ENCODE data around the gene ZNF438.

The ZNF438 gene

DNA sequence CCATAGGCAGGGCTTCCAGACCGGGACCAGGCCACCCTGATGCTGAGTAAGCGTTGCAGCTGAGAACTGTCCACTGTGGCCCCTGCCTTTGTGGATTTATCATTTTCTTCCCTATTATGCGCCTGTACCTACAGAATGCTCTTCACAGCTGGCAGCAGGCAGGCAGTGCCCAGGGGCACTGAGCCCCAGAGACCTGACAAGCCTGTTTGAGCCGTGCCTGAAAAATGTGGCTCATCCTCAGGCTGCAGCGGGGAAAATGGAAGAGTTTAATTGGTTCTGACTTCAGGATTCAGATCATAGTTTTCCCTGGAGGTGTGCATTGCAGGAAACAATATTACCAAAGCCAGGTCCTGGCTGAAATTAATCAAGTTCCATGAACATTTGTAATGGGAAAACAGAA is 200.2 kb downstream of the ZNF438 start:
- H3K4me3 Mint-ChIP-seq = no peak overlapping the region
- no peak for DNase-seq
- H3K27me3 Mint-ChIP-seq = peaks cover 4% of the 10 kb centered on the region
- CTCF ChIA-PET = no interaction called here
- no peaks in the 10 kb centered on the region for H3K9me3 Mint-ChIP-seq
- no peak overlapping the region for H3K27ac Mint-ChIP-seq
- H3K36me3 Mint-ChIP-seq = no peaks in the 10 kb centered on the region
- H3K4me1 Mint-ChIP-seq = no peaks in the 10 kb centered on the region

DNA sequence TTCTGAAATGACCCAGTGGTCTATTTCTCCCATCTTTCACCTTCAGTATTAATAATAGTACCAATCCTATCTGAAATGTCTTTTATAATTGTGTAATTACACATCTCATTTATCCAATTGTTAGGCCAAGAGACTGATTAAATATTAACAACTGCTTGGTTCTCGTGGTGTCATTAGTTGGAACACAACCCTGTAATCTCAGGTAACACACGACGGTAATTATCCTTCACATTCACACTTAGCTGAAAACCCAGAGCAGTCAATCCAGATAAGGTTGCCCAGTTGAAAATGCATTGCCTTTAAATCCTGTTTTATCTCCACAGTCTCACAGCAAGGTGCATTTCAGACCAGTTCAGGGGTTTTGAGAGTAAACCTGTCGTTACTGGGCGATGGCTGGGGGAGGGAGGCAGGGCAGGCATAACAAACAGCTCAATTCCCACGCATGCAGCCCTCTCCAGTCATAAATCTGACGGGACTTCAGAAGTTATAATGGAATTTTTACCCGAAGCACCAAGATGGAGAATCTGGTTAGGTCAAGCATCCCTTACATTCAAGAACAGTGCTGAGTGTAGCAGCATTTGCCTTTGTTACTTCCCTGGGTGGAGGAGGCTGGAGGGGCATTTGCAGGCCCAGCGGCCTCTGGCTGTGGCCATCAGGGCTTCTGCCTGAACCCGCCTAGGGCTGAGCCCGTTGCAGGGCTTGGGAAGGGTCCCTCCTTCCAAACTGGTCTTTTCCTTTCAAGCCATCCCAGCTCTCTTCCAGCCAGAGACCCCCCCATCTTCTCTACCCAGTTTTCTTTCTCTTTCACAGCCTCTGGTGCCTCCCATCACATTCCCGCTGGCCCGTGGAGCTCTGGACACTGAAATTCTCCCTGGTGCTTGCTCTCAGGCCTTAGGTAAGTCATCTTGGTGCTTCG is 201.1 kb downstream of the ZNF438 start:
- Mint-ChIP-seq H3K27ac (no peak overlapping the region), H3K4me1 (no peaks in the 10 kb centered on the region), H3K9me3 (no peaks in the 10 kb centered on the region), H3K4me3 (no peak overlapping the region), H3K27me3 (peaks cover 4% of the 10 kb centered on the region), H3K36me3 (no peaks in the 10 kb centered on the region)
- CTCF ChIA-PET = no interaction called here
- DNase-seq = no peak

GRCh38 chr10:30829901-30830300 is 201.8 kb downstream of the ZNF438 start:
- H3K27ac Mint-ChIP-seq = no peak overlapping the region
- no peak for DNase-seq
- H3K36me3 Mint-ChIP-seq = no peaks in the 10 kb centered on the region
- CTCF ChIA-PET = no interaction called here
- no peaks in the 10 kb centered on the region for H3K4me1 Mint-ChIP-seq
- H3K9me3 Mint-ChIP-seq = no peaks in the 10 kb centered on the region
- peaks cover 4% of the 10 kb centered on the region for H3K27me3 Mint-ChIP-seq
- H3K4me3 Mint-ChIP-seq = no peak overlapping the region

- no peaks in the 10 kb centered on the region for H3K36me3 Mint-ChIP-seq
- H3K4me1 Mint-ChIP-seq = no peaks in the 10 kb centered on the region
- DNase-seq = no peak
- H3K4me3 Mint-ChIP-seq = no peak overlapping the region
- no peak overlapping the region for H3K27ac Mint-ChIP-seq
- H3K9me3 Mint-ChIP-seq = no peaks in the 10 kb centered on the region
- H3K27me3 Mint-ChIP-seq = peaks cover 4% of the 10 kb centered on the region
- CTCF ChIA-PET = no interaction called here
Measured at GRCh38 chr10:30828680-30829079, 203.0 kb downstream of the ZNF438 start.

- no peaks in the 10 kb centered on the region for H3K36me3 Mint-ChIP-seq
- H3K4me3 Mint-ChIP-seq = no peak overlapping the region
- DNase-seq = no peak
- CTCF ChIA-PET = no interaction called here
- H3K4me1 Mint-ChIP-seq = no peaks in the 10 kb centered on the region
- H3K9me3 Mint-ChIP-seq = no peaks in the 10 kb centered on the region
- no peak overlapping the region for H3K27ac Mint-ChIP-seq
- peaks cover 4% of the 10 kb centered on the region for H3K27me3 Mint-ChIP-seq
Measured at GRCh38 chr10:30828164-30828563, 203.5 kb downstream of the ZNF438 start.

- Mint-ChIP-seq H3K27ac (no peak overlapping the region), H3K27me3 (peaks cover 4% of the 10 kb centered on the region), H3K36me3 (no peaks in the 10 kb centered on the region), H3K9me3 (no peaks in the 10 kb centered on the region), H3K4me3 (no peak overlapping the region), H3K4me1 (no peaks in the 10 kb centered on the region)
- no peak for DNase-seq
- CTCF ChIA-PET = no interaction called here
Measured at GRCh38 chr10:30827531-30828120, 204.0 kb downstream of the ZNF438 start.

GRCh38 chr10:30826679-30827078 is 205.0 kb downstream of the ZNF438 start:
- Mint-ChIP-seq H3K27ac (no peak overlapping the region), H3K4me1 (no peaks in the 10 kb centered on the region), H3K9me3 (no peaks in the 10 kb centered on the region), H3K36me3 (no peaks in the 10 kb centered on the region), H3K27me3 (peaks cover 9% of the 10 kb centered on the region), H3K4me3 (no peak overlapping the region)
- CTCF ChIA-PET = no interaction called here
- no peak for DNase-seq

DNA sequence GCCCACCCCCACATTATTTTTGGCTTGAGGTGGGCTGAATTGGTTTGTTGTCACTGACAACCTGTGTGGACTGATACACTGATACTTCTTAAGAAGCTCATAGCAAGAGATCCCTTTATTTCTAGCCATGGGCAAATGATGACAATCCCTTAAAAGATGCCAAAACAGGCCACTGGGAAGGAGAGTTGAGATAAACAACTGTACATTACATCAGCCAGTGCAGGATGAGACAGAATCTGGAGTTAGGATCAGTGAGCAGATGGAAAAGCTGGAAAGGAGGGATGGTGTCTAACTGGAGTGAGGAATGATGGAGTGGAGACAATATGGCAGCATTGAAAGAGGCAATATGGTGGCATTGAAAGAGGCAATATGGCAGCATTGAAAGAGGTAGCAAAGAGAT is 206.2 kb downstream of the ZNF438 start:
- no peak overlapping the region for H3K27ac Mint-ChIP-seq
- DNase-seq = no peak

GRCh38 chr10:30825022-30825421 is 206.6 kb downstream of the ZNF438 start:
- no peak overlapping the region for H3K4me3 Mint-ChIP-seq
- no peaks in the 10 kb centered on the region for H3K36me3 Mint-ChIP-seq
- DNase-seq = no peak
- H3K4me1 Mint-ChIP-seq = no peaks in the 10 kb centered on the region
- H3K9me3 Mint-ChIP-seq = no peaks in the 10 kb centered on the region
- H3K27ac Mint-ChIP-seq = no peak overlapping the region
- CTCF ChIA-PET = no interaction called here
- H3K27me3 Mint-ChIP-seq = peaks cover 5% of the 10 kb centered on the region

More for the DNA sequence above, 206.2 kb downstream of the ZNF438 start:
- H3K4me3 Mint-ChIP-seq = no peak overlapping the region
- CTCF ChIA-PET = no interaction called here
- H3K27me3 Mint-ChIP-seq = peaks cover 5% of the 10 kb centered on the region
- H3K36me3 Mint-ChIP-seq = no peaks in the 10 kb centered on the region
- H3K9me3 Mint-ChIP-seq = no peaks in the 10 kb centered on the region
- no peaks in the 10 kb centered on the region for H3K4me1 Mint-ChIP-seq

- no peak overlapping the region for H3K4me3 Mint-ChIP-seq
- CTCF ChIA-PET = no interaction called here
- no peaks in the 10 kb centered on the region for H3K4me1 Mint-ChIP-seq
- H3K9me3 Mint-ChIP-seq = no peaks in the 10 kb centered on the region
- H3K27ac Mint-ChIP-seq = no peak overlapping the region
- H3K36me3 Mint-ChIP-seq = no peaks in the 10 kb centered on the region
- no peak for DNase-seq
- H3K27me3 Mint-ChIP-seq = peaks cover 5% of the 10 kb centered on the region
Measured at GRCh38 chr10:30823651-30824050, 208.0 kb downstream of the ZNF438 start.

DNA sequence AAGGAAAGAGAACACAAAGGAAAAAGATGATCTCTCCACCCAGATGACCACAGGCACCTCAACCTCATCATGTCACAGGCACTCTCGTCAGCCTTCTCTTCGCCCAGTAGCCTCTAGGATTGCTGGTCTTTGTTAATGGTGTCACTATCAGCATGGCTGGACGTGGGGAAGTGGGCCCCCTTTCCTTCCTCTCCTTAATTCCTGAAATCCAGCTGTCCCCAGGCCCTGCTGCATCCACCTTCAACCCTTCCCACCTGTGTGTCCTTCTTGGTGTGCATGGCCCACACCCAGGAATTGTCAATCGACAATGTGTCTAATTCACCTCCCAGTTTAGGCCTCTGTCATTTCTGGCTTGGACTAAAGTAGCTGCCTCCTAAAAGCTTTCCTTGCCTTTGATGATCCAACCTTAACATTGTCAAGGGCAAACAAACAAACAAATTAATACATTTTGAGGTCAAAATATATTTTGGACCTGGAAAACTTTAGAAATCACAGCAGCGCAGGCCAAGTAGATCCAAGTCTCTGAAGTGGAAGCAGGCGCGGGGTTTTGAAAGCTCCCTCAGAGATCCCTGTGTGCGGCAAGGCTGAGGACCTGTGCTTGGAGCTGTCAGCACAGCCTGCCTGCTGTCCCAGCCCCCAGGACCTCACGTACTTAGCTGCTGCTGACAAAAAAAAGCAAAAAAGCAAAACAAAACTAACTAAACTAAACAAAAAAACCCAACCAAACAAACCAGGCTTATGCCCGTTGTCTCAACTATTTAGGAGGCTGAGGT is 208.8 kb downstream of the ZNF438 start:
- Mint-ChIP-seq H3K36me3 (no peaks in the 10 kb centered on the region), H3K4me3 (no peak overlapping the region), H3K4me1 (no peaks in the 10 kb centered on the region), H3K27ac (no peak overlapping the region), H3K9me3 (no peaks in the 10 kb centered on the region), H3K27me3 (peaks cover 9% of the 10 kb centered on the region)
- no peak for DNase-seq
- CTCF ChIA-PET = no interaction called here

- H3K4me3 Mint-ChIP-seq = no peak overlapping the region
- H3K9me3 Mint-ChIP-seq = no peaks in the 10 kb centered on the region
- CTCF ChIA-PET = interaction anchor here (1.0 kb wide), 1 partner anchor 38 kb away, joined by 3 read pairs; no protein-coding TSS in a partner anchor
- no peak for DNase-seq
- no peak overlapping the region for H3K27ac Mint-ChIP-seq
- peaks cover 9% of the 10 kb centered on the region for H3K27me3 Mint-ChIP-seq
- no peaks in the 10 kb centered on the region for H3K4me1 Mint-ChIP-seq
- no peaks in the 10 kb centered on the region for H3K36me3 Mint-ChIP-seq
Measured at GRCh38 chr10:30821994-30822692, 209.5 kb downstream of the ZNF438 start.

GRCh38 chr10:30821261-30821993 is 210.2 kb downstream of the ZNF438 start:
- no peaks in the 10 kb centered on the region for H3K4me1 Mint-ChIP-seq
- H3K36me3 Mint-ChIP-seq = no peaks in the 10 kb centered on the region
- peaks cover 9% of the 10 kb centered on the region for H3K27me3 Mint-ChIP-seq
- H3K27ac Mint-ChIP-seq = no peak overlapping the region
- CTCF ChIA-PET = interaction anchor here (1.0 kb wide), 1 partner anchor 37 kb away, joined by 3 read pairs; no protein-coding TSS in a partner anchor
- no peak for DNase-seq
- H3K4me3 Mint-ChIP-seq = no peak overlapping the region
- no peaks in the 10 kb centered on the region for H3K9me3 Mint-ChIP-seq

All from activated naive CD4-positive, alpha-beta T cell treated with anti-CD3 and anti-CD28 coated beads, Interleukin-2, amount 10 ng/mL, durations not matched to agents 7 days and 5 days (primary cell).